Measurements from ENCODE around the gene TBCD. TPM values are rescaled to one million over a fixed set of nuclear protein-coding genes. Genes with fewer than 3 reads are reported as not detected.

TBCD gene
- total RNA-seq, 1 experiment from 2014 or later, result 94.6 TPM

GRCh38 chr17:82876149-82876548 lies 124.3 kb downstream of the TBCD start:
- Histone ChIP-seq H3K27me3 (replicated peaks; ENCODE audit: control insufficient read depth, insufficient read depth, low read length) (no peaks in the 10 kb centered on the region), H3K9me3 (no peaks in the 10 kb centered on the region), H3K4me1 (peaks cover 26% of the 10 kb centered on the region), H3K36me3 (ENCODE audit: control insufficient read depth, insufficient read depth, low read length) (no peaks in the 10 kb centered on the region), H3K4me3 (ENCODE audit: low read depth, low read length) (no peak overlapping the region)
- H3K27me3 Mint-ChIP-seq (ENCODE audit: insufficient read depth, unreplicated experiment), result no peaks in the 10 kb centered on the region
- intact Hi-C loops (cut with micrococcal nuclease; ENCODE audit: unreplicated experiment), result loop anchor here (1.0 kb wide), 2 partner anchors 13 to 36 kb away; no protein-coding TSS in a partner anchor
- H3K4me1 Mint-ChIP-seq (ENCODE audit: low read depth, unreplicated experiment), result peaks cover 46% of the 10 kb centered on the region
- peak overlapping the region; percentile 68 for H3K4me3 Mint-ChIP-seq (ENCODE audit: unreplicated experiment)
- TF ChIP-seq CTCF (IDR thresholded peaks at IDR 0.05; ENCODE audit: insufficient read depth in 1 of 2, low read depth in 1 of 2, low read length in 1 of 2, severe bottlenecking in 1 of 2, unreplicated experiment in 1 of 2), result peak in 1 of 2 experiments; percentile 1
- POLR2A ChIA-PET, result no interaction called here
- no TSS peak for BruUV-seq (replicated peaks)
- DNase-seq, result peak; percentile 52 to 67
- H3K27ac Mint-ChIP-seq (ENCODE audit: unreplicated experiment), result peak overlapping the region; percentile 68
- no peaks in the 10 kb centered on the region for H3K9me3 Mint-ChIP-seq (ENCODE audit: unreplicated experiment)
- CTCF ChIA-PET, result interaction anchor here (0.7 to 2.7 kb wide), 8 partner anchors 9 to 94 kb away, joined by 3 to 38 read pairs (median 4); no protein-coding TSS in a partner anchor
- peaks cover 31% of the 10 kb centered on the region for H3K36me3 Mint-ChIP-seq (ENCODE audit: insufficient read depth, unreplicated experiment)

GRCh38 chr17:82876602-82877379 lies 124.9 kb downstream of the TBCD start:
- TF ChIP-seq CTCF (IDR thresholded peaks at IDR 0.05; ENCODE audit: insufficient read depth in 1 of 2, low read depth in 1 of 2, low read length in 1 of 2, severe bottlenecking in 1 of 2, unreplicated experiment in 1 of 2), result peak in 1 of 2 experiments; percentile 67
- peak; percentile 80 to 83 for DNase-seq
- POLR2A ChIA-PET, result no interaction called here
- Histone ChIP-seq H3K9me3 (no peaks in the 10 kb centered on the region), H3K4me3 (ENCODE audit: low read depth, low read length) (no peak overlapping the region), H3K27me3 (replicated peaks; ENCODE audit: control insufficient read depth, insufficient read depth, low read length) (no peaks in the 10 kb centered on the region), H3K4me1 (peaks cover 32% of the 10 kb centered on the region), H3K36me3 (ENCODE audit: control insufficient read depth, insufficient read depth, low read length) (no peaks in the 10 kb centered on the region)
- H3K27me3 Mint-ChIP-seq (ENCODE audit: insufficient read depth, unreplicated experiment), result no peaks in the 10 kb centered on the region
- CTCF ChIA-PET, result interaction anchor here (0.7 to 2.7 kb wide), 9 partner anchors 8 to 136 kb away, joined by 3 to 38 read pairs (median 4); no protein-coding TSS in a partner anchor
- H3K9me3 Mint-ChIP-seq (ENCODE audit: unreplicated experiment), result no peaks in the 10 kb centered on the region
- peak overlapping the region; percentile 68 for H3K4me3 Mint-ChIP-seq (ENCODE audit: unreplicated experiment)
- intact Hi-C loops (cut with micrococcal nuclease; ENCODE audit: unreplicated experiment), result loop anchor here (1.0 kb wide), 2 partner anchors 13 to 36 kb away; no protein-coding TSS in a partner anchor
- peak overlapping the region; percentile 68 for H3K27ac Mint-ChIP-seq (ENCODE audit: unreplicated experiment)
- H3K4me1 Mint-ChIP-seq (ENCODE audit: low read depth, unreplicated experiment), result peaks cover 52% of the 10 kb centered on the region
- H3K36me3 Mint-ChIP-seq (ENCODE audit: insufficient read depth, unreplicated experiment), result peaks cover 37% of the 10 kb centered on the region
- BruUV-seq (replicated peaks), result no TSS peak

GRCh38 chr17:82878527-82878926 lies 126.7 kb downstream of the TBCD start:
- Histone ChIP-seq H3K4me1 (peaks cover 46% of the 10 kb centered on the region), H3K36me3 (ENCODE audit: control insufficient read depth, insufficient read depth, low read length) (no peaks in the 10 kb centered on the region), H3K9me3 (no peaks in the 10 kb centered on the region), H3K27me3 (replicated peaks; ENCODE audit: control insufficient read depth, insufficient read depth, low read length) (no peaks in the 10 kb centered on the region), H3K4me3 (ENCODE audit: low read depth, low read length) (no peak overlapping the region)
- POLR2A ChIA-PET, result no interaction called here
- CTCF ChIA-PET, result no interaction called here
- intact Hi-C loops (cut with micrococcal nuclease; ENCODE audit: unreplicated experiment), result no loop called here
- no peak overlapping the region for H3K27ac Mint-ChIP-seq (ENCODE audit: unreplicated experiment)
- no TSS peak for BruUV-seq (replicated peaks)
- no peak for TF ChIP-seq CTCF (IDR thresholded peaks at IDR 0.05; ENCODE audit: insufficient read depth in 1 of 2, low read depth in 1 of 2, low read length in 1 of 2, severe bottlenecking in 1 of 2, unreplicated experiment in 1 of 2)
- no peak for DNase-seq
- peaks cover 44% of the 10 kb centered on the region for H3K36me3 Mint-ChIP-seq (ENCODE audit: insufficient read depth, unreplicated experiment)
- H3K27me3 Mint-ChIP-seq (ENCODE audit: insufficient read depth, unreplicated experiment), result no peaks in the 10 kb centered on the region
- H3K9me3 Mint-ChIP-seq (ENCODE audit: unreplicated experiment), result no peaks in the 10 kb centered on the region
- peaks cover 61% of the 10 kb centered on the region for H3K4me1 Mint-ChIP-seq (ENCODE audit: low read depth, unreplicated experiment)
- H3K4me3 Mint-ChIP-seq (ENCODE audit: unreplicated experiment), result no peak overlapping the region

All from Caco-2 (cell line).